K562 (cell line): ENCODE measurements around the gene LRRC26. TPM values are rescaled to one million over a fixed set of nuclear protein-coding genes. Genes with fewer than 3 reads are reported as not detected.
A peak's percentile ranks its signal among the peaks of the same experiment; 100 is the strongest.

Experiments used
- ATAC-seq: fragments of 200-7000 bp; cut with Tn5 transposase; 3 replicates; pipeline ENCODE4 v1.9.1; 2020; ENCODE audit warnings: moderate library complexity
- BruUV-seq: library from RNA; stranded (reverse); fragments of 400-500 nt; replicated peaks from 2 replicates; lab custom pipeline; 2021; lab: Mats Ljungman, UMichigan
- CTCF ChIA-PET: fragments of 300-600 bp; formaldehyde crosslinking; extraction: SDS; loops from one replicate; lab custom pipeline; 2021; ENCODE audit warnings: low intra/inter-chr PET ratio; lab: Yijun Ruan, JAX
- POLR2A ChIA-PET: fragments of 300-600, 350-650 bp; sonication (Branson Sonifier 250); formaldehyde crosslinking; extraction: SDS; loops from one replicate; lab custom pipeline; 2021; ENCODE audit warnings: antibody characterized with exemption, inconsistent platforms; lab: Yijun Ruan, JAX
- DNase-seq, 4 experiments: peaks; one replicate each; pipeline versions ENCODE4 v3.0.0 to v3.0.0-alpha.2; 2011 to 2018; ENCODE audit warnings: low spot score in 3 of 4, mixed read lengths in 3 of 4; ENCODE audit errors: extremely low read depth in 1 of 4
- FAIRE-seq: peaks from 2 replicates; lab custom pipeline; 2011; peaks lifted over from hg19 to GRCh38; lab: Jason Lieb, UNC
- H2AFZ ChIP-seq: 2 replicates; pipeline ENCODE4 v1.6.0; 2011; ENCODE audit warnings: low read depth, low read length, control low read depth, inconsistent platforms
- H3K27ac ChIP-seq: fragments of 200-600 bp; 3 replicates; pipeline ENCODE4 v1.8.0; 2011; ENCODE audit warnings: low read depth, mild to moderate bottlenecking, control low read depth, inconsistent platforms, low read length, moderate library complexity, mixed read lengths; ENCODE audit errors: extremely low read depth
- H3K27me3 ChIP-seq, 2 experiments: fragments of 300-600 bp in 1 of 2; 2 replicates in 1 of 2; 3 replicates in 1 of 2; pipeline versions ENCODE4 v1.6.0 to v1.8.0; 2011; ENCODE audit warnings: inconsistent platforms in 2 of 2, low read length in 2 of 2, mild to moderate bottlenecking in 1 of 2, mixed read lengths in 1 of 2, moderate library complexity in 1 of 2; ENCODE audit not compliant: control insufficient read depth in 2 of 2, insufficient read depth in 2 of 2
- H3K36me3 ChIP-seq: fragments of 300-600 bp; 3 replicates; pipeline ENCODE4 v1.8.0; 2011; ENCODE audit warnings: mild to moderate bottlenecking, low read length, inconsistent platforms; ENCODE audit not compliant: control insufficient read depth, insufficient read depth
- H3K4me1 ChIP-seq, 2 experiments: fragments of 200-600 bp in 1 of 2; replicated peaks in 1 of 2; 2 replicates in 1 of 2; 3 replicates in 1 of 2; pipeline versions ENCODE4 v1.5.1 to v1.8.0; 2011; ENCODE audit warnings: inconsistent platforms in 2 of 2, low read length in 2 of 2, mild to moderate bottlenecking in 1 of 2, mixed read lengths in 1 of 2, moderate library complexity in 1 of 2; ENCODE audit not compliant: control insufficient read depth in 2 of 2, insufficient read depth in 2 of 2
- H3K4me2 ChIP-seq: 2 replicates; pipeline ENCODE4 v1.6.1; 2011; ENCODE audit warnings: low read length, control low read depth, inconsistent platforms, mixed read lengths; ENCODE audit not compliant: insufficient read depth
- H3K4me3 ChIP-seq: fragments of 200-600 bp; sonication (generic), shearing (Covaris generic); 2 replicates; pipeline ENCODE4 v1.5.1; 2016; ENCODE audit warnings: control low read depth, inconsistent platforms
- H3K79me2 ChIP-seq: fragments of 200-600 bp; 3 replicates; pipeline ENCODE4 v1.8.0; 2011; ENCODE audit warnings: low read length, inconsistent platforms; ENCODE audit not compliant: control insufficient read depth, insufficient read depth
- H3K9ac ChIP-seq, 2 experiments: 2 replicates each; pipeline versions ENCODE4 v1.6.0 to v1.6.1; 2011; ENCODE audit warnings: low read depth in 2 of 2, low read length in 2 of 2, control low read depth in 1 of 2, inconsistent platforms in 1 of 2, mild to moderate bottlenecking in 1 of 2, mixed read lengths in 1 of 2; ENCODE audit not compliant: insufficient read depth in 1 of 2
- H3K9me1 ChIP-seq: one replicate; pipeline ENCODE4 v1.6.0; 2011; ENCODE audit warnings: inconsistent platforms, mild to moderate bottlenecking, low read length, moderate library complexity; ENCODE audit not compliant: control insufficient read depth, insufficient read depth
- H3K9me3 ChIP-seq: replicated peaks from 2 replicates; pipeline ENCODE4 v1.5.1; 2011; ENCODE audit warnings: low read depth, low read length, inconsistent platforms; ENCODE audit not compliant: control insufficient read depth, insufficient read depth
- H4K20me1 ChIP-seq: replicated peaks from 2 replicates; pipeline ENCODE4 v1.6.1; 2011; ENCODE audit warnings: low read length, inconsistent platforms, mixed read lengths; ENCODE audit not compliant: control insufficient read depth, insufficient read depth
- U2AF1 ChIP-seq: fragments of 200-400 bp; formaldehyde crosslinking; optimal IDR thresholded peaks from 2 replicates; pipeline ENCODE3; 2017; ENCODE audit warnings: mild to moderate bottlenecking, low read depth, low read length, moderate library complexity
- WGBS: fragments of 100-300 bp; shearing (Covaris generic); methylation state at CpG from one replicate; pipeline ENCODE4 v1.1.6; 2016; ENCODE audit warnings: low coverage, mixed read lengths; ENCODE audit not compliant: insufficient coverage; ENCODE audit errors: missing lambda C conversion rate; 5-methylcytosine and 5-hydroxymethylcytosine counted together
- in situ Hi-C: fragments of 300-500 bp; cut with MboI; formaldehyde crosslinking; loops from 4 replicates; pipeline ENCODE4 v1.15.0; 2018; ENCODE audit warnings: inconsistent platforms, mixed read lengths
- intact Hi-C: fragments of 100-400 bp; cut with micrococcal nuclease; formaldehyde crosslinking; loops from 2 replicates; pipeline ENCODE4 v1.14.2; 2022
- polyA plus RNA-seq, 8 experiments: library from polyadenylated mRNA; depleted of rRNA in 4 of 8; stranded (reverse) in 5 of 8; unstranded in 3 of 8; fragments of >200 nt; fragmentation: Nextera tagmentation in 2 of 8; fragmentation: Illumina TruSeq in 1 of 8; extraction: Ambion mirVana in 2 of 8; extraction: Trizol in 1 of 8; gene quantifications; 2 replicates each; pipeline versions ENCODE4 v1.2.1 to v1.2.3, GENCODE V29; 2011 to 2014; ENCODE audit warnings: inconsistent platforms in 1 of 8, missing spikeins in 1 of 8
- total RNA-seq, 7 experiments: library from RNA; depleted of rRNA in 6 of 7; stranded (reverse); fragments of >200 nt in 6 of 7; fragmentation: Illumina TruSeq in 2 of 7; extraction: Trizol in 2 of 7; gene quantifications; 2 replicates each; pipeline versions ENCODE4 v1.2.1 to v1.2.3, GENCODE V29; 2011 to 2021; ENCODE audit warnings: low replicate concordance in 1 of 7
- TF ChIP-seq, protein P1 (sequence below): sonication (generic); formaldehyde crosslinking; IDR thresholded peaks from 2 replicates; pipeline ENCODE4 v1.8.1; 2023; ENCODE audit warnings: mild to moderate bottlenecking, missing genetic modification reagents

The LRRC26 gene
- total and polyA plus RNA-seq, 9 of the 15 experiments (the other 6 are each of a cell fraction or from before 2014, with no cell fraction given), result not detected

DNA sequence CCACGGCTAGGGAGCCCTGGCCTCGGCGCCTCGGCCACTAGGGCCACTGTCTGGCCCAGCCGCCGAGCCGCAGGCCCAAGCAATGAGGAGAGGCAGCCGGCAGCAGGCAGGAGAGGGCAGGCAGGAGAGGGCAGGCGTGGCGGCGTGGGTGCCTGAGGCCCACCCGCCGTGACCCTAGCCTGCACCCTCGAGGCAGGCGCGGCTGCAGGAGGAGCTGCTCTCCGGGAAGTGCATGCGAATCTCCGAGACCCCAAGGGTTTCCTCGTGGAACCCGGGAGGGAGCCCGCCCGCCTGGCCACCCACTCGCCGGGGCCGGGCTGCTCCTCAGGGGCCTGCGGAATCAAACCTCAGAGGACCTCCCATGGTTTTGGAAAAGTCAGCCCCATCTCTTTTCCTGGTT is 21.6 kb downstream of the LRRC26 start:
- TF ChIP-seq, protein P1, sequence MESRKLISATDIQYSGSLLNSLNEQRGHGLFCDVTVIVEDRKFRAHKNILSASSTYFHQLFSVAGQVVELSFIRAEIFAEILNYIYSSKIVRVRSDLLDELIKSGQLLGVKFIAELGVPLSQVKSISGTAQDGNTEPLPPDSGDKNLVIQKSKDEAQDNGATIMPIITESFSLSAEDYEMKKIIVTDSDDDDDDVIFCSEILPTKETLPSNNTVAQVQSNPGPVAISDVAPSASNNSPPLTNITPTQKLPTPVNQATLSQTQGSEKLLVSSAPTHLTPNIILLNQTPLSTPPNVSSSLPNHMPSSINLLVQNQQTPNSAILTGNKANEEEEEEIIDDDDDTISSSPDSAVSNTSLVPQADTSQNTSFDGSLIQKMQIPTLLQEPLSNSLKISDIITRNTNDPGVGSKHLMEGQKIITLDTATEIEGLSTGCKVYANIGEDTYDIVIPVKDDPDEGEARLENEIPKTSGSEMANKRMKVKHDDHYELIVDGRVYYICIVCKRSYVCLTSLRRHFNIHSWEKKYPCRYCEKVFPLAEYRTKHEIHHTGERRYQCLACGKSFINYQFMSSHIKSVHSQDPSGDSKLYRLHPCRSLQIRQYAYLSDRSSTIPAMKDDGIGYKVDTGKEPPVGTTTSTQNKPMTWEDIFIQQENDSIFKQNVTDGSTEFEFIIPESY, result 0 out of 2 replicates have a peak, but pooled peaks have one; percentile 23
- TF ChIP-seq U2AF1, result no peak
- TF ChIP-seq, all 486 proteins: peak for 1
- 73% methylated on average over 15 of the region's 27 CpGs for WGBS
- POLR2A ChIA-PET, result interaction anchor here (0.6 to 3.4 kb wide), 3 partner anchors 9 to 28 kb away, joined by 4 to 22 read pairs (median 4); partner anchors contain the start of gene GRIN1

More for the DNA sequence above, 21.6 kb downstream of the LRRC26 start:
- Histone ChIP-seq H3K27ac (no peak overlapping the region), H3K36me3 (no peaks in the 10 kb centered on the region), H2AFZ (no peak overlapping the region), H3K9me3 (no peaks in the 10 kb centered on the region), H3K27me3 (peaks cover 0 to 7% of the 10 kb centered on the region in 2 experiments; a peak in 2 of 5 replicates), H3K79me2 (no peaks in the 10 kb centered on the region), H3K4me3 (no peak overlapping the region), H4K20me1 (0 out of 2 replicates have a peak, but pooled peaks cover 5% of the 10 kb centered on the region), H3K4me1 (peaks cover 8 to 52% of the 10 kb centered on the region in 2 experiments; a peak in 3 of 5 replicates), H3K4me2 (no peak overlapping the region), H3K9ac (peak overlapping the region in 1 of 2 experiments; percentile 35; a peak in 1 of 4 replicates), H3K9me1 (no peaks in the 10 kb centered on the region)
- CTCF ChIA-PET, result no interaction called here
- ATAC-seq (no peak), DNase-seq (no peak), FAIRE-seq (no peak)
- in situ Hi-C loops, result no loop called here
- intact Hi-C loops, result no loop called here
- BruUV-seq, result no TSS peak
